Osteoblast (primary cell): ENCODE data around the gene CD6. TPM values are rescaled to one million over a fixed set of nuclear protein-coding genes. Genes with fewer than 3 reads are reported as not detected.

ENCODE experiments used
- DNase-seq: peaks from one replicate; pipeline ENCODE4 v3.0.0; 2011; ENCODE audit warnings: low spot score, mixed read lengths; ENCODE audit not compliant: insufficient read length; ENCODE audit errors: missing footprints
- H2AFZ ChIP-seq: 2 replicates; pipeline ENCODE4 v1.6.0; 2011; ENCODE audit warnings: mild to moderate bottlenecking, low read length
- H3K27ac ChIP-seq: 2 replicates; pipeline ENCODE4 v1.5.1; 2011; ENCODE audit warnings: mild to moderate bottlenecking, low read depth, low read length, moderate library complexity
- H3K27me3 ChIP-seq: 2 replicates; pipeline ENCODE4 v1.6.0; 2012; ENCODE audit warnings: mild to moderate bottlenecking, control low read depth, inconsistent platforms, low read length, moderate library complexity; ENCODE audit not compliant: insufficient read depth
- H3K36me3 ChIP-seq: 2 replicates; pipeline ENCODE4 v1.5.1; 2011; ENCODE audit warnings: mild to moderate bottlenecking, low read length, control low read depth, moderate library complexity; ENCODE audit not compliant: insufficient read depth
- H3K4me1 ChIP-seq: 2 replicates; pipeline ENCODE4 v1.5.1; 2011; ENCODE audit warnings: mild to moderate bottlenecking, low read length, control low read depth, moderate library complexity; ENCODE audit not compliant: insufficient read depth
- H3K4me2 ChIP-seq: 2 replicates; pipeline ENCODE4 v1.6.0; 2011; ENCODE audit warnings: mild to moderate bottlenecking, low read length; ENCODE audit not compliant: insufficient read depth
- H3K4me3 ChIP-seq: fragments of 200-600 bp; sonication (generic); 3 replicates; pipeline ENCODE4 v1.5.1; 2012; ENCODE audit warnings: mild to moderate bottlenecking, low read length, inconsistent platforms; ENCODE audit not compliant: insufficient read depth
- H3K79me2 ChIP-seq: 2 replicates; pipeline ENCODE4 v1.6.0; 2012; ENCODE audit warnings: mild to moderate bottlenecking, low read length, control low read depth, inconsistent platforms; ENCODE audit not compliant: insufficient read depth
- H3K9me3 ChIP-seq: 2 replicates; pipeline ENCODE4 v1.5.1; 2011; ENCODE audit warnings: low read depth, low read length, control low read depth
- H4K20me1 ChIP-seq: 2 replicates; pipeline ENCODE4 v1.6.0; 2012; ENCODE audit warnings: mild to moderate bottlenecking, low read length, control low read depth; ENCODE audit not compliant: insufficient read depth
- CTCF ChIP-seq: IDR thresholded peaks from 2 replicates; pipeline ENCODE4 v1.5.1; 2011; ENCODE audit warnings: mild to moderate bottlenecking, low read depth, low read length, moderate library complexity; ENCODE audit errors: extremely low read depth
- total RNA-seq: library from RNA; depleted of rRNA; stranded (reverse); fragments of >200 nt; gene quantifications from 2 replicates; pipeline ENCODE4 v1.2.3, GENCODE V29; 2012

Gene CD6
- total RNA-seq, 1 donor: not detected

DNA sequence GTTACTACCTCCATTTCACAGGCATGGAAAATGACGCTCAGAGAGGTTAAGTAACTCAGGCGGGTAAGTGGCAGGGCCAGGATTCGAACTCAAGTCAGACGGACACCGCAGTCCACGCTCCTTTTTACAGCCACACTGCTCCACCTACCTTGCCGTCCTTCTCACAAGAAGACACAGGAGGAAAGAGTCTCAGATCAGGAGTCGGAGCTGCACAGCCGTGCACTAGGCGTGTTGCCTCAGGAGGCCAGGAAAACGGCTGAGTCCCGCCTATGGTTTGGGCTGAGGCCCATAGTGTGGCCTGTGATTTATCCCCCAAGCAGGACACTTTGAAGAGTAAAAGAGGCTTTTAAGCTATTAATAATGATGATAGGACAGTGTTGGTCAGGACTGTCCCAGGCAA lies 86.1 kb downstream of the CD6 start:
- Histone ChIP-seq H3K27me3 (peaks cover 6% of the 10 kb centered on the region), H3K4me1 (peaks cover 6% of the 10 kb centered on the region), H3K79me2 (no peaks in the 10 kb centered on the region), H2AFZ (no peak overlapping the region), H4K20me1 (no peaks in the 10 kb centered on the region), H3K27ac (no peak overlapping the region), H3K9me3 (no peaks in the 10 kb centered on the region), H3K4me2 (no peak overlapping the region), H3K4me3 (no peak overlapping the region), H3K36me3 (no peaks in the 10 kb centered on the region)
- no peak for TF ChIP-seq CTCF
- DNase-seq: no peak

DNA sequence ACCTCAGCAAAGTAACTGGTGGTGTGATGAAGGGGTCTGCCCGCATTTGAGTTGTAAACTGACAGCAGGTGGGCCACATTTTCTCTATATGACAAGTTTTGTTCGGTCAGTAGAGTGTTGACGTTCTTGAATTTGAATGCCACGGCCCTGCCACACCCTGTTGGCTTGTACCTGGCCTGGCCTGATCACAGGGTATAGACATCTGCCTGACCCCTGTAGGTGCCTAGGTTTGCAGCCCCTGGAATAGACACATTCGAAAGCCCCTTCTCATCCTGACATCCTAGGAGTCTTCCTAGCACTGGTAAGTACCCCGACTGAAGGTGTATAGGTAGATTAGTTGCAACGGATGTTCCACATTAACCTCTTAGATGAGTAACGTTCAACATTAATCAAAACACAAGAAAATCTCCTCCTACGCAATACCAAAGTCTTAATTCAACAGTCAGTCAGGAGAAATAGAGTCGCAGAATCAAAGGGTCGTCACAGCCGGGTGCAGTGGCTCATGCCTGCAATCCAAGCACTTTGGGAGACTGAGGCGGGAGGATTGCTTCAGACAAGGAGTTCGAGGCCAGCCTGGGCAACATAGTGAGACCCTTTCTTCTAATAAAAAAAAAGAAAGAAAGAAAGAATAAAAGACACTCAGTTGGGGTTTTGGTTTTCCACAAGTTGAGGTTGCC lies 87.2 kb downstream of the CD6 start:
- Histone ChIP-seq H3K79me2 (no peaks in the 10 kb centered on the region), H3K4me2 (no peak overlapping the region), H3K36me3 (no peaks in the 10 kb centered on the region), H3K27ac (no peak overlapping the region), H3K4me3 (no peak overlapping the region), H3K27me3 (peaks cover 6% of the 10 kb centered on the region), H4K20me1 (no peaks in the 10 kb centered on the region), H2AFZ (no peak overlapping the region), H3K4me1 (peaks cover 6% of the 10 kb centered on the region), H3K9me3 (no peaks in the 10 kb centered on the region)
- TF ChIP-seq CTCF: no peak
- no peak for DNase-seq

DNA sequence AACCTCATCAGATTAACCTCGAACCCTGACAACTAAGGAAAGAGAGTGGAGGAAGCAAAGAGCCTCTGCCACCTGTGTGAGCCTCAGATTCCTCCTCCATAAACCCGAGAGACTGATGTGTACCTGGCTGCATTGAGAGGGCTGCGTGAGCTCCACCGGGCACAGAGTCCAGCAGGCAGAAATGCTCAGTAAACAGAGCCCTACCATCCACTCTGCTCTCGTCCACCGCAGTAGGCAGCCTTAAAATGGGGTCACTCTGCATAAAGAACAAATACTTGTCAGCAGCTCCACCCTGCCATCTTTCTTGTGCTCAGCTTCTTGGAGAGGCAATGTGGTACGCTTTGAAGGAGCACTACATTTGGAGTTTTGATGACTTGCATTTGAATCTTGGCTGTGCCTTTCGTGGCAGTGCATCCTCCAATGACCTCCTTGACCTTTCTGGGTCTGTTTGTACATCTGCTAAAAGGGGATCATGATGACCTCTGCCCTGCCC lies 87.8 kb downstream of the CD6 start:
- Histone ChIP-seq H2AFZ (no peak overlapping the region), H4K20me1 (no peaks in the 10 kb centered on the region), H3K4me1 (peaks cover 6% of the 10 kb centered on the region), H3K36me3 (no peaks in the 10 kb centered on the region), H3K27me3 (peaks cover 6% of the 10 kb centered on the region), H3K79me2 (no peaks in the 10 kb centered on the region), H3K9me3 (no peaks in the 10 kb centered on the region), H3K4me2 (no peak overlapping the region), H3K4me3 (no peak overlapping the region), H3K27ac (no peak overlapping the region)
- no peak for TF ChIP-seq CTCF
- no peak for DNase-seq

- no peaks in the 10 kb centered on the region for H3K36me3 ChIP-seq
- DNase-seq: no peak
- H3K27ac ChIP-seq: no peak overlapping the region
- H3K27me3 ChIP-seq: no peaks in the 10 kb centered on the region
- no peak overlapping the region for H3K4me3 ChIP-seq
- H3K9me3 ChIP-seq: no peaks in the 10 kb centered on the region
- H3K79me2 ChIP-seq: no peaks in the 10 kb centered on the region
- H2AFZ ChIP-seq: no peak overlapping the region
- H4K20me1 ChIP-seq: no peaks in the 10 kb centered on the region
- peaks cover 6% of the 10 kb centered on the region for H3K4me1 ChIP-seq
- no peak overlapping the region for H3K4me2 ChIP-seq
- no peak for TF ChIP-seq CTCF
Observed at GRCh38 chr11:61061081-61061826, 89.8 kb downstream of the CD6 start.
